HG02884 (cell line): ENCODE data around the gene TYW3.
A peak's percentile ranks its signal among the peaks of the same experiment; 100 is the strongest.

ENCODE experiments used
- ATAC-seq: cut with Tn5 transposase; IDR thresholded peaks from one replicate; pipeline ENCODE4 v1.9.1; 2021; ENCODE audit warnings: mild to moderate bottlenecking, moderate library complexity; ENCODE audit not compliant: unreplicated experiment

Gene TYW3

DNA sequence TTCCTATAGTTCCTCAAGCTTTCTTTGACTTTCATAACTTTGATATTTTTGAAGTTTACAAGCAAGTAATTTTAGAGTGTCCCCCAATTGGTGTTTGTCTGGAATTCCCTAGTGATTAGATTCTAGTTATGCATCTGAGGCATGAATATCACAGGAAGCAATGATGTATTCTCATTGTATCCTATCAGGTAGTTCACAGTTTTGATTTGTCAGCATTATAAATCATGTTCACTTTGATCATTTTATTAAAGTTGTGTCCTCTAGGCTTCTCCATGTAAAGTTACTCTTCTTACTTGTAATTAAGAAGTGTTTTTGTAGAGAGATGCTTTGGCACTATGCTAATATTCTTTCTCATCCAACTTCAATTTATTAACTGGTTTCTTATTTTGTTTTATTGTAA, 53.0 kb downstream of the TYW3 start:
- ATAC-seq: no peak

DNA sequence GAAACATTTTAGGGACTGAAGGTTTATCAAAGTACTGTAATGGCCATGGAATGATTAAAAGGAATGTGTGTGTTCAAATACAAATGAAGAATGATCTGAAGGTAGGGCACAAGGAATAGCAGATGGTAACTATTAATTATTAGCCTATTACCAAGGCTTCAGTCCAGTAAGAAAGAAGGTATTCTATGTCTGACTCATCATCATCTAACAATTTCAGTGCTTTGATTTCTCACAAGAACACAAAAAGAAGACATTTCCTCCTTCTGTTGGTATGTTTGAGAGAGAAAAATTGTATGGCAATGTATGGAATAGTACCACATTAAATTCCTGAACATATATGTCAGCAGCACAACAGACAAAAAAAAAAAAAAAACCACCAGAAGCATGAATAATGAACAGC, 57.5 kb downstream of the TYW3 start:
- ATAC-seq: no peak

DNA sequence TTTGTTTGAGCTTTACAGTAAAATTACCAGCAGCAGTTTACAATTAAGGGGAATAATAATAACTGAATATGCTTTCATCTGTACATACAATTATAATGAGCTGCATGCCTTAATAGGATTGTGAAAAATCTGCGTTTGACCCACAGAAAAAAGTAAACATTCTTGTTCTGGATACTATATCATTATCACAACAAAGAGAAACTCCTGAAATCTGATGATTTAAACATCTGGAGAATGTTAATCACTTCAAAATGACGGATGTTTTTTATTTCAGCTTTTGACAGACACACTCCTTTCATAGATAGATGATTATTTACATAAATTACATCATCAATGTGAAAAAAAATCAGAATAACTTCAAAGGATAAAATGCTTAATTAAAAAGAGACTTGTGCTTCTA, 58.5 kb downstream of the TYW3 start:
- ATAC-seq: no peak

- ATAC-seq: no peak
Measured at GRCh38 chr1:74799119-74799657, 66.2 kb downstream of the TYW3 start.

DNA sequence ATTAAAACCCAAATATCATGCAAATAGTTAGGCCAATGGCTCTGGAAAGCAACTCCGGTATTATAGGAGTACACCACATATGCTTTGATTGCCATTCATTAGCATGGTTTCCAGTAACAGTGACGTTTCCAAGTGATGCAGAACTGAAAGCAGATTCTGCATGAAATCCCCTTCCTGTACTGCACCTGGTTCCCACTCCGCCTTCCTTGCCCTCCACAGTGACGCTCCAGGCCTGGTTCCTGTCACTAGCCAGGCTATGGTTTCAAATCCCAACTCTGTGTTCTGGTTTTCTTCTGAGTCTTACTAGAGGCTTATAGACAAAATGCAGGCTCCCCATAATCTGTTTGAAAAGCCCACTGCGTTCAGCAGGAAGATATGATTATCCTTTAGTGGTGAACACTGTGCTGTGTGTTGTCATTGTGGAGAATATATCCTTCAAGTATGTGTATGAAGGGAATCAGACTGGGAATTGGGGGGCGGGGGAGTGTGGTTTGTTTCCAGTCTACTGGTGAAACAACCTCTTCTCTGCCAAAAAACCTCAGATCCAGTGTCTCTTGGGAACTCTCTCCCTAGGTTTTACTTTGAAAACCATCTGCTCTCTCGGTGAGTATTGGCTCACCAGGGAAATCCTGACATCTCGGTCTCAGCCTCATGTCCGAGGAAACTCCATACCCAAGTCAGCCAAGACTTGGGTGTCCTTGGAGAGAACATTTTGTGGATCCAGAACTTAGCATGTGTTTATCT, 78.7 kb downstream of the TYW3 start:
- ATAC-seq: peak; percentile 60

GRCh38 chr1:74812180-74812541, 79.2 kb downstream of the TYW3 start:
- peak; percentile 91 for ATAC-seq
